Calu3 (cell line): Measurements from ENCODE around the gene GAPDH. TPM values are rescaled to one million over a fixed set of nuclear protein-coding genes. Genes with fewer than 3 reads are reported as not detected.
A peak's percentile ranks its signal among the peaks of the same experiment; 100 is the strongest.
"Not testable (repeated sequence)": the region's sequence is repeated elsewhere in the genome, so short reads cannot be mapped to it uniquely, and the experiment has no call there.

Source experiments
- BruUV-seq: library from RNA; stranded (reverse); fragments of 400-500 nt; replicated peaks from 2 replicates; lab custom pipeline; 2021; lab: Mats Ljungman, UMichigan
- CTCF ChIA-PET: fragments of 300-600 bp; sonication (Branson Sonifier 250); formaldehyde crosslinking; loops from one replicate; lab custom pipeline; 2022; ENCODE audit warnings: antibody characterized with exemption; lab: Charles Lee
- DNase-seq: peaks from one replicate; pipeline ENCODE4 v3.0.0; 2022
- H3K27ac Mint-ChIP-seq: one replicate; pipeline ENCODE4 v1.8.0; 2022; ENCODE audit warnings: mixed read lengths; ENCODE audit not compliant: unreplicated experiment
- H3K27me3 Mint-ChIP-seq: one replicate; pipeline ENCODE4 v1.8.0; 2022; ENCODE audit warnings: mixed read lengths; ENCODE audit not compliant: unreplicated experiment
- H3K36me3 Mint-ChIP-seq: one replicate; pipeline ENCODE4 v1.8.0; 2022; ENCODE audit warnings: mild to moderate bottlenecking, moderate library complexity, mixed read lengths; ENCODE audit not compliant: insufficient read depth, unreplicated experiment
- H3K4me1 Mint-ChIP-seq: one replicate; pipeline ENCODE4 v1.8.0; 2022; ENCODE audit warnings: mild to moderate bottlenecking, low read depth, mixed read lengths; ENCODE audit not compliant: unreplicated experiment
- H3K4me3 Mint-ChIP-seq: one replicate; pipeline ENCODE4 v1.8.0; 2022; ENCODE audit warnings: mild to moderate bottlenecking, low read depth, moderate library complexity, mixed read lengths; ENCODE audit not compliant: unreplicated experiment
- H3K9me3 Mint-ChIP-seq: one replicate; pipeline ENCODE4 v1.8.0; 2022; ENCODE audit warnings: low read depth, mixed read lengths; ENCODE audit not compliant: unreplicated experiment
- intact Hi-C: fragments of 100-400 bp; cut with micrococcal nuclease; formaldehyde crosslinking; loops from one replicate; pipeline ENCODE4 v1.10.0; 2022; ENCODE audit not compliant: unreplicated experiment
- total RNA-seq: library from RNA; stranded (reverse); gene quantifications from 2 replicates; pipeline ENCODE4 v1.2.3, GENCODE V29; 2022
- TF ChIP-seq, protein P1 (sequence below): fragments of 200-600 bp; IDR thresholded peaks from one replicate; pipeline ENCODE4 v1.8.0; 2022; ENCODE audit warnings: antibody characterized with exemption; ENCODE audit not compliant: unreplicated experiment

GAPDH gene
- total RNA-seq, 1 experiment from 2014 or later = 2,552 TPM

- no peaks in the 10 kb centered on the region for H3K9me3 Mint-ChIP-seq
- H3K4me1 Mint-ChIP-seq = peaks cover 2% of the 10 kb centered on the region
- no peaks in the 10 kb centered on the region for H3K27me3 Mint-ChIP-seq
- DNase-seq = no peak
- BruUV-seq = no TSS peak
- H3K27ac Mint-ChIP-seq = no peak overlapping the region
- TF ChIP-seq, protein P1, sequence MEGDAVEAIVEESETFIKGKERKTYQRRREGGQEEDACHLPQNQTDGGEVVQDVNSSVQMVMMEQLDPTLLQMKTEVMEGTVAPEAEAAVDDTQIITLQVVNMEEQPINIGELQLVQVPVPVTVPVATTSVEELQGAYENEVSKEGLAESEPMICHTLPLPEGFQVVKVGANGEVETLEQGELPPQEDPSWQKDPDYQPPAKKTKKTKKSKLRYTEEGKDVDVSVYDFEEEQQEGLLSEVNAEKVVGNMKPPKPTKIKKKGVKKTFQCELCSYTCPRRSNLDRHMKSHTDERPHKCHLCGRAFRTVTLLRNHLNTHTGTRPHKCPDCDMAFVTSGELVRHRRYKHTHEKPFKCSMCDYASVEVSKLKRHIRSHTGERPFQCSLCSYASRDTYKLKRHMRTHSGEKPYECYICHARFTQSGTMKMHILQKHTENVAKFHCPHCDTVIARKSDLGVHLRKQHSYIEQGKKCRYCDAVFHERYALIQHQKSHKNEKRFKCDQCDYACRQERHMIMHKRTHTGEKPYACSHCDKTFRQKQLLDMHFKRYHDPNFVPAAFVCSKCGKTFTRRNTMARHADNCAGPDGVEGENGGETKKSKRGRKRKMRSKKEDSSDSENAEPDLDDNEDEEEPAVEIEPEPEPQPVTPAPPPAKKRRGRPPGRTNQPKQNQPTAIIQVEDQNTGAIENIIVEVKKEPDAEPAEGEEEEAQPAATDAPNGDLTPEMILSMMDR = no peak
- H3K36me3 Mint-ChIP-seq = peaks cover 75% of the 10 kb centered on the region
- CTCF ChIA-PET = no interaction called here
- intact Hi-C loops = no loop called here
- H3K4me3 Mint-ChIP-seq = no peak overlapping the region
Measured at GRCh38 chr12:6582196-6582595, 47.9 kb downstream of the GAPDH start.

DNA sequence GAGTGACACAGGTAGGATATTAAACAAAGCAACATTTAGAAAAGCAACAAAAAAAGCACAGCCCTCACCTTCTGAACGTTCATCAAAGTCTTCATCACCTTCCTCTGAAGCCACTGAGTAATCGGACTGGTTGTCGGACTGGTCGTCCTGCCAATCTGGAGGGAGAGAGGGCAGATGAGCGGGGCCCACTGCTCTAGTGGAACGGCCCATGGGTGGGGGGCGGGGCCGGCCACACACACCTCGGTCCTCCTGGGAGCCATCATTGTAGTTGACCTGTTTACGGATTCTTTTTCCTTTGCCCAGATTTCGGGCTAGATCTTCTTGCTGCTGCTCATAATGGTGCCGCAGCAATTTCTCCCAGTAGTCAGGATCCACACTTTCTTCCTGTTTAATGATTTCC, 48.6 kb downstream of the GAPDH start:
- TF ChIP-seq, protein P1 = no peak
- H3K27me3 Mint-ChIP-seq = no peaks in the 10 kb centered on the region
- no peak overlapping the region for H3K27ac Mint-ChIP-seq
- intact Hi-C loops = no loop called here
- H3K36me3 Mint-ChIP-seq = peaks cover 76% of the 10 kb centered on the region
- no peak overlapping the region for H3K4me3 Mint-ChIP-seq
- no peaks in the 10 kb centered on the region for H3K9me3 Mint-ChIP-seq
- no peak for DNase-seq
- TSS peak; percentile 28 for BruUV-seq
- CTCF ChIA-PET = no interaction called here
- H3K4me1 Mint-ChIP-seq = peaks cover 8% of the 10 kb centered on the region

- TF ChIP-seq, protein P1 = no peak
- DNase-seq = no peak
- BruUV-seq = no TSS peak
- Mint-ChIP-seq H3K27me3 (no peaks in the 10 kb centered on the region), H3K27ac (no peak overlapping the region), H3K36me3 (peaks cover 69% of the 10 kb centered on the region), H3K4me3 (no peak overlapping the region), H3K9me3 (no peaks in the 10 kb centered on the region), H3K4me1 (peaks cover 8% of the 10 kb centered on the region)
- intact Hi-C loops = no loop called here
- CTCF ChIA-PET = no interaction called here
Measured at GRCh38 chr12:6584293-6584692, 50.0 kb downstream of the GAPDH start.

DNA sequence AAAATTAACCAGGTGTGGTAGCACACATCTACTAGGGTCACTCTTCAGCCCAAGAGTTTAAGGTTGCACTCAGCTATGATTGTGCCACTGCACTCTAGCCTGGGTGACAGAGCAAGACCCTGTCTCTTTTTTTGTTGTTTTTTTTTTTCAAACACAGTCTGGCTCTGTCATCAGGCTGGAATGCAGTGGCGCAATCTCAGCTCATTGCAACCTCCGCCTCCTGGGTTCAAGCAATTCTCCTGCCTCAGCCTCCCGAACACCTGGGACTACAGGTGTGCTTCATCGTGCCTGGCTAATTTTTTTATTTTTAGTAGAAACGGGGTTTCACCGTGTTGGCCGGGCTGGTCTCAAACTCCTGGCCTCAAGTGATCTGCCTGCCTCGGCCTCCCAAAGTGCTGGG, 52.3 kb downstream of the GAPDH start:
- BruUV-seq, H3K27me3 Mint-ChIP-seq: not testable (repeated sequence)
- peaks cover 73% of the 10 kb centered on the region for H3K36me3 Mint-ChIP-seq

More for the DNA sequence above, 52.3 kb downstream of the GAPDH start:
- H3K27ac Mint-ChIP-seq, H3K9me3 Mint-ChIP-seq, intact Hi-C loops, H3K4me1 Mint-ChIP-seq, CTCF ChIA-PET, DNase-seq, H3K4me3 Mint-ChIP-seq: not testable (repeated sequence)

Other genes starting within 250 kb of the GAPDH start
- 25.1 and 32.3 TPM in 2 replicates for gene PLEKHG6, start 223.8 kb upstream of the GAPDH start, total RNA-seq
- gene TNFRSF1A, start 192.4 kb upstream of the GAPDH start, total RNA-seq = 76.7 and 79.3 TPM in 2 replicates
- 36.5 and 53.5 TPM in 2 replicates for gene SCNN1A, start 159.0 kb upstream of the GAPDH start, total RNA-seq
- 165 and 167 TPM in 2 replicates for gene LTBR, start 150.4 kb upstream of the GAPDH start, total RNA-seq
- not detected in 2 replicates for gene CD27, start 89.6 kb upstream of the GAPDH start, total RNA-seq
- gene TAPBPL, start 82.5 kb upstream of the GAPDH start, total RNA-seq = 28.0 and 32.7 TPM in 2 replicates
- 5.0 and 7.4 TPM in 2 replicates for gene VAMP1, start 63.8 kb upstream of the GAPDH start, total RNA-seq
- gene MRPL51, start 41.3 kb upstream of the GAPDH start, total RNA-seq = 213 and 220 TPM in 2 replicates
- 78.0 and 94.7 TPM in 2 replicates for gene NCAPD2, start 40.4 kb upstream of the GAPDH start, total RNA-seq
- gene IFFO1, start 21.5 kb downstream of the GAPDH start, total RNA-seq = 0.76 and 1.0 TPM in 2 replicates
- 86.1 and 88.5 TPM in 2 replicates for gene NOP2, start 33.8 kb downstream of the GAPDH start, total RNA-seq
- gene CHD4, start 72.9 kb downstream of the GAPDH start, total RNA-seq = 164 and 165 TPM in 2 replicates
- 2.5 and 3.2 TPM in 2 replicates for gene LPAR5, start 101.4 kb downstream of the GAPDH start, total RNA-seq
- gene ACRBP, start 112.9 kb downstream of the GAPDH start, total RNA-seq = 2.9 and 4.1 TPM in 2 replicates
- gene ING4, start 128.6 kb downstream of the GAPDH start, total RNA-seq = 24.9 and 26.6 TPM in 2 replicates
- 64.9 and 68.5 TPM in 2 replicates for gene ZNF384, start 154.9 kb downstream of the GAPDH start, total RNA-seq
- gene PIANP, start 166.3 kb downstream of the GAPDH start, total RNA-seq = not detected in 2 replicates
- gene COPS7A, start 189.5 kb downstream of the GAPDH start, total RNA-seq = 47.3 and 55.3 TPM in 2 replicates
- gene MLF2, start 218.6 kb downstream of the GAPDH start, total RNA-seq = 176 and 183 TPM in 2 replicates
- 53.5 and 62.9 TPM in 2 replicates for gene PTMS, start 231.8 kb downstream of the GAPDH start, total RNA-seq
- 0.34 TPM in 1 of 2 replicates, not detected in the other for gene LAG3, start 238.0 kb downstream of the GAPDH start, total RNA-seq